ENCODE measurements around the gene NRXN3.

NRXN3 gene

DNA sequence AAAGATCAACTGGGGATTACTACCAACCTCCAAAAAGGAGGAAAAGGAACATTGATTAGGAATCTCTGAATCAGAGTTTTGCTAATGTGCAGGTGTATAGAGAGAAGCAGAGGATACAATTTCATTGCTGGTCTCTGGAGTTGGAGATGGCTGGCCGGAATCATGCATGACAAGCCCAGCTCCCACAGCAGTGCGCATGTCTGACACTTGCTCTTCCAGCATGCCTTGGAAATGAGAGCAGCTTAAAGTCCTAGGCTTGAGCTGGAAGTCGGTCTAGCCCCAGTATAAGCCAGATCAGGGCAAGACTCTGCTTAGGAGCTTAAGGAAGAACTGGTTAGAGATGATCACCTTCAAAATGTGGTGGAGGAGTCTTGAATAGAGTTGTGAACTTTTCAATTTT lies 1298.3 kb downstream of the NRXN3 start:
- POLR2A ChIA-PET, result interaction anchor here (0.7 kb wide), 1 partner anchor 116 kb away, joined by 3 read pairs; no protein-coding TSS in a partner anchor
- no peak overlapping the region for H3K27ac ChIP-seq (ENCODE audit: extremely low read depth, low read depth, low read length)
- CTCF ChIA-PET, result no interaction called here
- TF ChIP-seq TRIM28 (IDR thresholded peaks at IDR 0.05; ENCODE audit: borderline replicate concordance, low read length), result no peak
- no peak for TF ChIP-seq ZNF10 (tag by site-specific recombination; IDR thresholded peaks at IDR 0.05)
- no peak for TF ChIP-seq PRDM1 (tag by site-specific recombination; IDR thresholded peaks at IDR 0.05)
- no peak for TF ChIP-seq ZNF404 (tag by site-specific recombination; IDR thresholded peaks at IDR 0.05)
- TF ChIP-seq ZNF114 (tag by site-specific recombination; IDR thresholded peaks at IDR 0.05), result no peak
- no peak for TF ChIP-seq ZNF624 (tag by site-specific recombination; IDR thresholded peaks at IDR 0.05)
- no peak for TF ChIP-seq GLIS1 (tag by site-specific recombination; IDR thresholded peaks at IDR 0.05)
- no peak for TF ChIP-seq ZNF473 (tag by site-specific recombination; IDR thresholded peaks at IDR 0.05)
- TF ChIP-seq, protein P1, sequence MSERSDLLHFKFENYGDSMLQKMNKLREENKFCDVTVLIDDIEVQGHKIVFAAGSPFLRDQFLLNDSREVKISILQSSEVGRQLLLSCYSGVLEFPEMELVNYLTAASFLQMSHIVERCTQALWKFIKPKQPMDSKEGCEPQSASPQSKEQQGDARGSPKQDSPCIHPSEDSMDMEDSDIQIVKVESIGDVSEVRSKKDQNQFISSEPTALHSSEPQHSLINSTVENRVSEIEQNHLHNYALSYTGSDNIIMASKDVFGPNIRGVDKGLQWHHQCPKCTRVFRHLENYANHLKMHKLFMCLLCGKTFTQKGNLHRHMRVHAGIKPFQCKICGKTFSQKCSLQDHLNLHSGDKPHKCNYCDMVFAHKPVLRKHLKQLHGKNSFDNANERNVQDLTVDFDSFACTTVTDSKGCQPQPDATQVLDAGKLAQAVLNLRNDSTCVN (tag by site-specific recombination; optimal IDR thresholded peaks at IDR 0.05), result no peak
- TF ChIP-seq ZNF843 (tag by site-specific recombination; IDR thresholded peaks at IDR 0.05), result no peak
- no peak for TF ChIP-seq ZFP41 (tag by site-specific recombination; IDR thresholded peaks at IDR 0.05; ENCODE audit: borderline replicate concordance)
- no peak for TF ChIP-seq ZNF302 (tag by site-specific recombination; IDR thresholded peaks at IDR 0.05; ENCODE audit: low read depth)
- TF ChIP-seq SCRT1 (tag by site-specific recombination; IDR thresholded peaks at IDR 0.05; ENCODE audit: borderline replicate concordance), result no peak
- no peak for TF ChIP-seq ZNF112 (tag by site-specific recombination; IDR thresholded peaks at IDR 0.05)
- no peak overlapping the region for H3K4me3 ChIP-seq (ENCODE audit: low read depth, low read length)
- H3K9me3 ChIP-seq (ENCODE audit: control insufficient read depth, insufficient read depth, low read depth, low read length), result no peaks in the 10 kb centered on the region
- no peaks in the 10 kb centered on the region for H3K36me3 ChIP-seq (ENCODE audit: control insufficient read depth in 2 of 2, insufficient read depth in 1 of 2, low read length in 2 of 2)
- H3K4me1 ChIP-seq (ENCODE audit: control insufficient read depth, insufficient read depth, low read length), result peaks cover 10% of the 10 kb centered on the region

DNA sequence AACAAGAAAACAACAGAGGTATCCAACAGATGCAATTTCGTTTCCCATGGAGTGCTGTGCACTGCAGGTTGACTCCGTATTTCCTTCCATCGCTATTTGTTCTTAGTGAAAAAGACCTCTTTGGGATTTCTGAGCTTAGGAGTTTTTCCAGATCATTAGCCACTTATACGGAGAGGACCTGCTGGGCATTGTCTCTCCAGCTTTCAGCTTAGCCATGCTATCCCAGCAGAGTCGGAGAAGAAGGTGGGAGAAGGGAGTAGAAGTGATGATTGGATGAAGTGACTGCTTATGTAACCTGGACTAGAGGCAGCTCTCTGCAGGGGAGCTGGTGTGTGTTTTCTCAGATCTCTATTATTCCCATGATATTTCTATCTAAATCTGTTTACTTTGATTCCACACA lies 1303.5 kb downstream of the NRXN3 start:
- Histone ChIP-seq H3K27ac (ENCODE audit: extremely low read depth, low read depth, low read length) (no peak overlapping the region), H3K4me3 (ENCODE audit: low read depth, low read length) (no peak overlapping the region), H3K4me1 (ENCODE audit: control insufficient read depth, insufficient read depth, low read length) (peaks cover 4% of the 10 kb centered on the region; the same call in 1 of the 2 replicates), H3K9me3 (ENCODE audit: control insufficient read depth, insufficient read depth, low read depth, low read length) (no peaks in the 10 kb centered on the region), H3K36me3 (ENCODE audit: control insufficient read depth in 2 of 2, insufficient read depth in 1 of 2, low read length in 2 of 2) (no peaks in the 10 kb centered on the region)
- CTCF ChIA-PET, result no interaction called here
- POLR2A ChIA-PET, result no interaction called here
- TF ChIP-seq ZNF837 (tag by site-specific recombination; IDR thresholded peaks at IDR 0.05), result no peak
- TF ChIP-seq, protein P2, sequence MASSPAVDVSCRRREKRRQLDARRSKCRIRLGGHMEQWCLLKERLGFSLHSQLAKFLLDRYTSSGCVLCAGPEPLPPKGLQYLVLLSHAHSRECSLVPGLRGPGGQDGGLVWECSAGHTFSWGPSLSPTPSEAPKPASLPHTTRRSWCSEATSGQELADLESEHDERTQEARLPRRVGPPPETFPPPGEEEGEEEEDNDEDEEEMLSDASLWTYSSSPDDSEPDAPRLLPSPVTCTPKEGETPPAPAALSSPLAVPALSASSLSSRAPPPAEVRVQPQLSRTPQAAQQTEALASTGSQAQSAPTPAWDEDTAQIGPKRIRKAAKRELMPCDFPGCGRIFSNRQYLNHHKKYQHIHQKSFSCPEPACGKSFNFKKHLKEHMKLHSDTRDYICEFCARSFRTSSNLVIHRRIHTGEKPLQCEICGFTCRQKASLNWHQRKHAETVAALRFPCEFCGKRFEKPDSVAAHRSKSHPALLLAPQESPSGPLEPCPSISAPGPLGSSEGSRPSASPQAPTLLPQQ (tag by site-specific recombination; IDR thresholded peaks at IDR 0.05), result no peak
- TF ChIP-seq ZSCAN16 (tag by site-specific recombination; IDR thresholded peaks at IDR 0.05), result no peak
- TF ChIP-seq ZNF248 (tag by site-specific recombination; IDR thresholded peaks at IDR 0.05), result no peak
- TF ChIP-seq, protein P3, sequence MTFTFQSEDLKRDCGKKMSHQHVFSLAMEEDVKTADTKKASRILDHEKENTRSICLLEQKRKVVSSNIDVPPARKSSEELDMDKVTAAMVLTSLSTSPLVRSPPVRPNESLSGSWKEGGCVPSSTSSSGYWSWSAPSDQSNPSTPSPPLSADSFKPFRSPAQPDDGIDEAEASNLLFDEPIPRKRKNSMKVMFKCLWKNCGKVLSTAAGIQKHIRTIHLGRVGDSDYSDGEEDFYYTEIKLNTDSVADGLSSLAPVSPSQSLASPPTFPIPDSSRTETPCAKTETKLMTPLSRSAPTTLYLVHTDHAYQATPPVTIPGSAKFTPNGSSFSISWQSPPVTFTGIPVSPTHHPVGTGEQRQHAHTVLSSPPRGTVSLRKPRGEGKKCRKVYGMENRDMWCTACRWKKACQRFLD (tag by site-specific recombination; IDR thresholded peaks at IDR 0.05), result no peak
- no peak for TF ChIP-seq ZXDB (tag by site-specific recombination; IDR thresholded peaks at IDR 0.05)
- no peak for TF ChIP-seq ZNF629 (tag by site-specific recombination; IDR thresholded peaks at IDR 0.05)
- TF ChIP-seq ZEB2 (tag by site-specific recombination; IDR thresholded peaks at IDR 0.05), result no peak
- TF ChIP-seq ZBTB7A (tag by site-specific recombination; IDR thresholded peaks at IDR 0.05; ENCODE audit: low read depth), result no peak
- no peak for TF ChIP-seq ZBTB8A (tag by site-specific recombination; IDR thresholded peaks at IDR 0.05)
- TF ChIP-seq ZNF311 (tag by site-specific recombination; IDR thresholded peaks at IDR 0.05; ENCODE audit: borderline replicate concordance), result no peak
- no peak for TF ChIP-seq HOXC10 (CRISPR knock-in tag; IDR thresholded peaks at IDR 0.05)
- TF ChIP-seq ZNF777 (tag by site-specific recombination; IDR thresholded peaks at IDR 0.05; ENCODE audit: borderline replicate concordance), result no peak
